ENCODE results near the gene TEX2. TPM values are rescaled to one million over a fixed set of nuclear protein-coding genes. Genes with fewer than 3 reads are reported as not detected.

TEX2 gene
- total and polyA plus RNA-seq, 7 donors: 4.6 to 50.7 (median 39.3) TPM

GRCh38 chr17:64216338-64217248 is 46.5 kb downstream of the TEX2 start:
- DNase-seq: no peak
- 24 to 47% methylated on average over 11 of the region's 11 CpGs for WGBS, 2 donors

GRCh38 chr17:64216000-64216337 is 47.1 kb downstream of the TEX2 start:
- Histone ChIP-seq H3K27me3 (no peaks in the 10 kb centered on the region), H3K27ac (peak overlapping the region in 3 of 4 donors; percentile 58 to 76 (median 64)), H3K4me1 (peaks cover 0 to 65% (median 60%) of the 10 kb centered on the region in 4 donors), H3K36me3 (peaks cover 0 to 9% (median 5%) of the 10 kb centered on the region in 4 donors), H3K4me3 (no peak overlapping the region), H3K9me3 (no peaks in the 10 kb centered on the region)
- intact Hi-C loops (cut with DNase I): no loop called here
- DNase-seq: no peak
- 45 to 69% methylated on average over 2 of the region's 2 CpGs for WGBS, 2 donors
- TF ChIP-seq EP300 (IDR thresholded peaks at IDR 0.05): no peak
- TF ChIP-seq POLR2AphosphoS5 (IDR thresholded peaks at IDR 0.05): no peak
- no peak for TF ChIP-seq CTCF (IDR thresholded peaks at IDR 0.05)
- TF ChIP-seq POLR2A (IDR thresholded peaks at IDR 0.05): no peak

More at GRCh38 chr17:64216338-64217248, 46.5 kb downstream of the TEX2 start:
- TF ChIP-seq POLR2AphosphoS5 (IDR thresholded peaks at IDR 0.05) (no peak), CTCF (IDR thresholded peaks at IDR 0.05) (no peak), POLR2A (IDR thresholded peaks at IDR 0.05) (no peak), EP300 (IDR thresholded peaks at IDR 0.05) (no peak)
- Histone ChIP-seq H3K4me3 (no peak overlapping the region), H3K4me1 (peaks cover 0 to 62% (median 59%) of the 10 kb centered on the region in 4 donors), H3K9me3 (no peaks in the 10 kb centered on the region), H3K36me3 (peaks cover 0 to 9% (median 5%) of the 10 kb centered on the region in 4 donors), H3K27ac (peak overlapping the region in 3 of 4 donors; percentile 58 to 76 (median 64)), H3K27me3 (no peaks in the 10 kb centered on the region)
- intact Hi-C loops (cut with DNase I): no loop called here

GRCh38 chr17:64214950-64215349 is 48.1 kb downstream of the TEX2 start:
- peaks cover 0 to 9% (median 5%) of the 10 kb centered on the region in 4 donors for H3K36me3 ChIP-seq
- no peak for TF ChIP-seq POLR2A (IDR thresholded peaks at IDR 0.05)
- no peak for TF ChIP-seq EP300 (IDR thresholded peaks at IDR 0.05)
- TF ChIP-seq CTCF (IDR thresholded peaks at IDR 0.05): no peak
- no peak for TF ChIP-seq POLR2AphosphoS5 (IDR thresholded peaks at IDR 0.05)
- H3K27ac ChIP-seq: no peak overlapping the region
- no peak for DNase-seq
- intact Hi-C loops (cut with DNase I): no loop called here
- no peak overlapping the region for H3K4me3 ChIP-seq
- 70 to 88% methylated on average over 4 of the region's 4 CpGs for WGBS, 2 donors
- H3K27me3 ChIP-seq: no peaks in the 10 kb centered on the region
- H3K9me3 ChIP-seq: no peaks in the 10 kb centered on the region
- H3K4me1 ChIP-seq: peaks cover 0 to 66% (median 64%) of the 10 kb centered on the region in 4 donors

GRCh38 chr17:64213995-64214811 is 48.9 kb downstream of the TEX2 start:
- intact Hi-C loops (cut with DNase I): no loop called here
- peaks cover 0 to 74% (median 71%) of the 10 kb centered on the region in 4 donors for H3K4me1 ChIP-seq

More at GRCh38 chr17:64213995-64214811, 48.9 kb downstream of the TEX2 start:
- no peak for DNase-seq
- Histone ChIP-seq H3K9me3 (no peaks in the 10 kb centered on the region), H3K27me3 (no peaks in the 10 kb centered on the region), H3K36me3 (peaks cover 0 to 9% (median 5%) of the 10 kb centered on the region in 4 donors), H3K4me3 (no peak overlapping the region), H3K27ac (peak overlapping the region in 2 of 4 donors; percentile 75 to 77)
- WGBS, 2 donors: 65 to 85% methylated on average over 14 of the region's 14 CpGs
- TF ChIP-seq POLR2A (IDR thresholded peaks at IDR 0.05) (no peak), EP300 (IDR thresholded peaks at IDR 0.05) (no peak), POLR2AphosphoS5 (IDR thresholded peaks at IDR 0.05) (no peak), CTCF (IDR thresholded peaks at IDR 0.05) (no peak)

All from sigmoid colon (tissue), 7 donors.